HG03565 (cell line): ENCODE data around the gene TCEAL5.
"Not testable (repeated sequence)": the region's sequence is repeated elsewhere in the genome, so short reads cannot be mapped to it uniquely, and the experiment has no call there.

Experiments
- ATAC-seq: cut with Tn5 transposase; IDR thresholded peaks from one replicate; pipeline ENCODE4 v1.9.1; 2021; ENCODE audit warnings: mild to moderate bottlenecking, moderate library complexity; ENCODE audit not compliant: unreplicated experiment

TCEAL5 gene

GRCh38 chrX:103276581-103277002 is at the start of gene TCEAL5:
Gene TCEAL5, minus strand, starts transcription at chrX:103276750. Its CDS starts 2,187 bp downstream, at chrX:103274563.
- no peak for ATAC-seq

- ATAC-seq: no peak
Measured at GRCh38 chrX:103311399-103311780, 34.8 kb upstream of the TCEAL5 start.

- peak; percentile 92 for ATAC-seq
Measured at GRCh38 chrX:103310555-103311398, 34.2 kb upstream of the TCEAL5 start, which contains the start of gene BEX2. Gene BEX2, minus strand, starts transcription at chrX:103310990. Its CDS starts 1,014 bp downstream, at chrX:103309976.

- no peak for ATAC-seq
Measured at GRCh38 chrX:103309860-103310554, 33.5 kb upstream of the TCEAL5 start.

GRCh38 chrX:103305666-103306065 is 29.1 kb upstream of the TCEAL5 start:
- ATAC-seq: not testable (repeated sequence)

GRCh38 chrX:103304705-103305104 is 28.2 kb upstream of the TCEAL5 start:
- no peak for ATAC-seq

GRCh38 chrX:103293118-103293517 is 16.6 kb upstream of the TCEAL5 start:
- no peak for ATAC-seq

GRCh38 chrX:103279624-103280023 is 3.1 kb upstream of the TCEAL5 start:
- ATAC-seq: no peak

GRCh38 chrX:103275947-103276567 is 493 bp downstream of the TCEAL5 start:
- no peak for ATAC-seq

- ATAC-seq: no peak
Measured at GRCh38 chrX:103274284-103274683, 2.3 kb downstream of the TCEAL5 start.

GRCh38 chrX:103258275-103258674 is 18.3 kb downstream of the TCEAL5 start:
- no peak for ATAC-seq

- no peak for ATAC-seq
Measured at GRCh38 chrX:103256651-103257050, 19.9 kb downstream of the TCEAL5 start.

GRCh38 chrX:103254921-103255493 is 21.5 kb downstream of the TCEAL5 start, which contains the start of gene TCEAL8:
Gene TCEAL8, minus strand, starts transcription at chrX:103255155. Its CDS starts 1,176 bp downstream, at chrX:103253979.
- peak; percentile 98 for ATAC-seq

- no peak for ATAC-seq
Measured at GRCh38 chrX:103254171-103254824, 22.3 kb downstream of the TCEAL5 start.

- no peak for ATAC-seq
Measured at GRCh38 chrX:103253608-103254007, 22.9 kb downstream of the TCEAL5 start.

GRCh38 chrX:103250977-103251376 is 25.6 kb downstream of the TCEAL5 start:
- ATAC-seq: no peak

- no peak for ATAC-seq
Measured at GRCh38 chrX:103249805-103250204, 26.7 kb downstream of the TCEAL5 start.

- no peak for ATAC-seq
Measured at GRCh38 chrX:103248553-103248952, 28.0 kb downstream of the TCEAL5 start.

GRCh38 chrX:103240155-103240554 is 36.4 kb downstream of the TCEAL5 start:
- ATAC-seq: no peak

GRCh38 chrX:103236296-103236695 is 40.3 kb downstream of the TCEAL5 start:
- no peak for ATAC-seq
